Right cardiac atrium (tissue), 5 donors: ENCODE measurements around the gene BAG5. TPM values are rescaled to one million over a fixed set of nuclear protein-coding genes. Genes with fewer than 3 reads are reported as not detected.
A peak's percentile ranks its signal among the peaks of the same experiment; 100 is the strongest.

ENCODE experiments used
- ATAC-seq, 2 donors: fragments of 200-7000 bp; cut with Tn5 transposase; one replicate each; pipeline versions ENCODE4 v1.8.0 to v1.9.1; 2020; ENCODE audit warnings: moderate library complexity in 2 of 2, mild to moderate bottlenecking in 1 of 2
- DNase-seq, 3 donors: peaks; one replicate each; pipeline ENCODE4 v3.0.0-alpha.2; 2020
- H3K27ac ChIP-seq: one replicate; pipeline ENCODE4 v1.5.1; 2013; ENCODE audit warnings: mild to moderate bottlenecking, low read length, control low read depth, moderate library complexity
- H3K27me3 ChIP-seq: one replicate; pipeline ENCODE4 v1.6.1; 2013; ENCODE audit not compliant: control insufficient read depth, insufficient read depth
- H3K4me1 ChIP-seq: one replicate; pipeline ENCODE4 v1.6.1; 2013; ENCODE audit warnings: low read length; ENCODE audit not compliant: control insufficient read depth, insufficient read depth
- H3K4me3 ChIP-seq: one replicate; pipeline ENCODE4 v1.5.1; 2013; ENCODE audit warnings: low read length, control low read depth
- H3K9me3 ChIP-seq: one replicate; pipeline ENCODE4 v1.6.1; 2013; ENCODE audit warnings: low read length; ENCODE audit not compliant: control insufficient read depth
- WGBS: extraction: QIAGEN DNeasy Blood & Tissue Kit; methylation state at CpG from one replicate; pipeline ENCODE4 v1.1.7; 2013; 5-methylcytosine and 5-hydroxymethylcytosine counted together
- intact Hi-C, 4 donors: fragments of 100-400 bp; cut with DNase I; formaldehyde crosslinking; loops; one replicate each; pipeline versions ENCODE4 v1.11.0 to v1.14.0; 2022 to 2023
- polyA plus RNA-seq: library from polyadenylated mRNA; stranded (reverse); fragments of 200-250 nt; gene quantifications from one replicate; pipeline ENCODE4 v1.2.3, GENCODE V29; 2013
- total RNA-seq, 4 donors: library from RNA; stranded (reverse); fragmentation: NEBNext Ultra II Directional; extraction: Animal tissue kit (Norgen Biotek cat#: 25700); gene quantifications; one replicate each; pipeline ENCODE4 v1.2.1, GENCODE V29; 2021
- donor health status: healthy with polysubstance abuse.
- donor health status: DM: no; HTN: yes; CAD: no.
- donor health status: DM: no; HTN: no; CAD: no.
- donor health status: DM: no; HTN: yes; CAD: no; lungs with severe emphysema.
- donor health status: DM: yes; HTN: yes; CAD: no.

BAG5 gene
- total and polyA plus RNA-seq, 5 donors: 7.7 to 23.6 (median 18.9) TPM

- Histone ChIP-seq H3K4me1 (peaks cover 2% of the 10 kb centered on the region), H3K27me3 (no peaks in the 10 kb centered on the region), H3K9me3 (no peaks in the 10 kb centered on the region), H3K27ac (no peak overlapping the region), H3K4me3 (no peak overlapping the region)
- DNase-seq (peak; percentile 19 to 63 (median 51)), ATAC-seq (no peak)
- intact Hi-C loops: no loop called here
- 91% methylated on average over 32 of the region's 32 CpGs for WGBS
Observed at GRCh38 chr14:103532216-103533136, 30.0 kb downstream of the BAG5 start.

GRCh38 chr14:103531421-103532215 is 30.8 kb downstream of the BAG5 start:
- Histone ChIP-seq H3K4me3 (no peak overlapping the region), H3K27ac (no peak overlapping the region), H3K9me3 (no peaks in the 10 kb centered on the region), H3K4me1 (peaks cover 2% of the 10 kb centered on the region), H3K27me3 (no peaks in the 10 kb centered on the region)
- DNase-seq (peak in 2 of 3 donors; percentile 29 to 56), ATAC-seq (no peak)
- intact Hi-C loops: no loop called here
- WGBS: 90% methylated on average over 15 of the region's 15 CpGs

GRCh38 chr14:103530831-103531230 is 31.6 kb downstream of the BAG5 start:
- Histone ChIP-seq H3K4me3 (no peak overlapping the region), H3K9me3 (no peaks in the 10 kb centered on the region), H3K27me3 (no peaks in the 10 kb centered on the region), H3K27ac (no peak overlapping the region), H3K4me1 (peaks cover 2% of the 10 kb centered on the region)
- peak in 2 of 3 donors; percentile 11 to 37 for DNase-seq
- ATAC-seq: no peak
- intact Hi-C loops: no loop called here
- 92% methylated on average over 11 of the region's 11 CpGs for WGBS

- ATAC-seq (no peak), DNase-seq (peak in 2 of 3 donors; percentile 23 to 62)
- intact Hi-C loops: no loop called here
- H3K27ac ChIP-seq: no peak overlapping the region
- H3K4me3 ChIP-seq: no peak overlapping the region
- H3K27me3 ChIP-seq: no peaks in the 10 kb centered on the region
- peaks cover 2% of the 10 kb centered on the region for H3K4me1 ChIP-seq
- 53% methylated on average over 7 of the region's 7 CpGs for WGBS
- no peaks in the 10 kb centered on the region for H3K9me3 ChIP-seq
Observed at GRCh38 chr14:103530390-103530789, 32.1 kb downstream of the BAG5 start.

- intact Hi-C loops: no loop called here
- H3K9me3 ChIP-seq: no peaks in the 10 kb centered on the region
- WGBS: 49% methylated on average over 42 of the region's 42 CpGs
- DNase-seq (peak in 2 of 3 donors; percentile 14 to 67), ATAC-seq (no peak)
- peak overlapping the region; percentile 83 for H3K4me3 ChIP-seq
- peak overlapping the region; percentile 57 for H3K27ac ChIP-seq
- no peaks in the 10 kb centered on the region for H3K27me3 ChIP-seq
- peaks cover 2% of the 10 kb centered on the region for H3K4me1 ChIP-seq
Observed at GRCh38 chr14:103529383-103530365, 32.8 kb downstream of the BAG5 start.

- ATAC-seq (peak; percentile 82 to 88), DNase-seq (peak; percentile 91 to 96 (median 95))
- intact Hi-C loops: no loop called here
- Histone ChIP-seq H3K4me3 (peak within 1 kb of the TSS; percentile 83), H3K27ac (peak within 1 kb of the TSS; percentile 95), H3K9me3 (no peaks in the 10 kb centered on the region), H3K4me1 (peaks cover 2% of the 10 kb centered on the region), H3K27me3 (no peaks in the 10 kb centered on the region)
- under 1% methylated on average over 69 of the region's 70 CpGs for WGBS
Observed at GRCh38 chr14:103528587-103529382, 33.7 kb downstream of the BAG5 start, which contains the start of gene TRMT61A. TSS of gene TRMT61A (plus strand) at chr14:103529196. CDS start at chr14:103529979, 783 bp downstream.

GRCh38 chr14:103528146-103528586 is 34.3 kb downstream of the BAG5 start:
- DNase-seq: peak in 2 of 3 donors; percentile 18 to 65
- no peaks in the 10 kb centered on the region for H3K9me3 ChIP-seq
- intact Hi-C loops: no loop called here
- H3K4me3 ChIP-seq: peak overlapping the region; percentile 83
- H3K4me1 ChIP-seq: peaks cover 2% of the 10 kb centered on the region
- WGBS: 27% methylated on average over 10 of the region's 10 CpGs
- ATAC-seq: peak; percentile 17 to 48
- H3K27me3 ChIP-seq: no peaks in the 10 kb centered on the region
- H3K27ac ChIP-seq: peak overlapping the region; percentile 95

GRCh38 chr14:103527408-103528145 is 34.9 kb downstream of the BAG5 start:
- WGBS: 78% methylated on average over 14 of the region's 14 CpGs
- peaks cover 2% of the 10 kb centered on the region for H3K4me1 ChIP-seq
- no peaks in the 10 kb centered on the region for H3K9me3 ChIP-seq
- intact Hi-C loops: no loop called here
- ATAC-seq: no peak
- peak overlapping the region; percentile 95 for H3K27ac ChIP-seq
- DNase-seq: peak; percentile 11 to 59 (median 42)
- H3K4me3 ChIP-seq: no peak overlapping the region
- no peaks in the 10 kb centered on the region for H3K27me3 ChIP-seq

- DNase-seq (no peak), ATAC-seq (no peak)
- 60% methylated on average over 1 of the region's 1 CpG for WGBS
- Histone ChIP-seq H3K4me3 (no peak overlapping the region), H3K9me3 (no peaks in the 10 kb centered on the region), H3K27ac (peak overlapping the region; percentile 95), H3K4me1 (peaks cover 2% of the 10 kb centered on the region), H3K27me3 (no peaks in the 10 kb centered on the region)
- intact Hi-C loops: no loop called here
Observed at GRCh38 chr14:103526914-103527248, 35.6 kb downstream of the BAG5 start.
